ENCODE measurements around the gene ATP13A2. TPM values are rescaled to one million over a fixed set of nuclear protein-coding genes. Genes with fewer than 3 reads are reported as not detected.

The ATP13A2 gene
- total RNA-seq, 1 experiment from 2014 or later, result 48.4 TPM

- ChIA-PET POLR2A (ENCODE audit: unreplicated experiment) (no interaction called here), CTCF (no interaction called here)
- intact Hi-C loops (cut with micrococcal nuclease), result no loop called here
Observed at GRCh38 chr1:16992675-16993074, 19.1 kb downstream of the ATP13A2 start.

GRCh38 chr1:16992102-16992501 lies 19.6 kb downstream of the ATP13A2 start:
- no peak overlapping the region for H3K4me3 ChIP-seq (ENCODE audit: low read length)
- BruUV-seq (replicated peaks), result no TSS peak
- POLR2A ChIA-PET (ENCODE audit: unreplicated experiment), result no interaction called here

More at GRCh38 chr1:16992675-16993074, 19.1 kb downstream of the ATP13A2 start:
- H3K4me1 ChIP-seq (ENCODE audit: insufficient read depth, low read length), result no peaks in the 10 kb centered on the region
- DNase-seq (no peak), ATAC-seq (no peak)
- H3K36me3 ChIP-seq (ENCODE audit: low read depth, low read length), result no peaks in the 10 kb centered on the region
- no peaks in the 10 kb centered on the region for H3K9me2 ChIP-seq (replicated peaks; ENCODE audit: low read length)
- no peak overlapping the region for H3K4me3 ChIP-seq (ENCODE audit: low read length)
- TF ChIP-seq CTCF (conservative IDR thresholded peaks at IDR 0.05; ENCODE audit: low read depth, low read length) (no peak), EZH2 (IDR thresholded peaks at IDR 0.05; ENCODE audit: low read length, unreplicated experiment) (no peak)
- BruUV-seq (replicated peaks), result no TSS peak
- H3K4me2 ChIP-seq (ENCODE audit: low read length), result no peak overlapping the region
- H3K9ac ChIP-seq (ENCODE audit: low read length), result no peak overlapping the region
- no peaks in the 10 kb centered on the region for H3F3A ChIP-seq (ENCODE audit: low read length, unreplicated experiment)
- H3K9me3 ChIP-seq (ENCODE audit: low read length), result no peaks in the 10 kb centered on the region
- H3K79me2 ChIP-seq (ENCODE audit: low read length), result no peaks in the 10 kb centered on the region
- H3K27ac ChIP-seq (ENCODE audit: low read length), result no peak overlapping the region
- H2AFZ ChIP-seq (ENCODE audit: low read length), result no peak overlapping the region
- H4K20me1 ChIP-seq (ENCODE audit: low read length), result no peaks in the 10 kb centered on the region
- H3K27me3 ChIP-seq (ENCODE audit: low read length), result no peaks in the 10 kb centered on the region

GRCh38 chr1:16991571-16991970 lies 20.2 kb downstream of the ATP13A2 start:
- H3K9me2 ChIP-seq (replicated peaks; ENCODE audit: low read length), result no peaks in the 10 kb centered on the region
- H3K79me2 ChIP-seq (ENCODE audit: low read length), result no peaks in the 10 kb centered on the region
- H3K9ac ChIP-seq (ENCODE audit: low read length), result no peak overlapping the region
- no peak overlapping the region for H3K4me2 ChIP-seq (ENCODE audit: low read length)
- no peak overlapping the region for H3K27ac ChIP-seq (ENCODE audit: low read length)
- ChIA-PET CTCF (no interaction called here), POLR2A (ENCODE audit: unreplicated experiment) (no interaction called here)
- H3K9me3 ChIP-seq (ENCODE audit: low read length), result no peaks in the 10 kb centered on the region
- no TSS peak for BruUV-seq (replicated peaks)
- no peak for DNase-seq
- no peak overlapping the region for H2AFZ ChIP-seq (ENCODE audit: low read length)
- no peaks in the 10 kb centered on the region for H3K36me3 ChIP-seq (ENCODE audit: low read depth, low read length)
- no peak for ATAC-seq
- H3F3A ChIP-seq (ENCODE audit: low read length, unreplicated experiment), result no peaks in the 10 kb centered on the region
- H4K20me1 ChIP-seq (ENCODE audit: low read length), result no peaks in the 10 kb centered on the region
- intact Hi-C loops (cut with micrococcal nuclease), result no loop called here
- no peak for TF ChIP-seq EZH2phosphoT487 (IDR thresholded peaks at IDR 0.05; ENCODE audit: borderline replicate concordance, low read length)
- no peak for TF ChIP-seq CTCF (conservative IDR thresholded peaks at IDR 0.05; ENCODE audit: low read depth, low read length)
- TF ChIP-seq EZH2 (IDR thresholded peaks at IDR 0.05; ENCODE audit: low read length, unreplicated experiment), result no peak
- H3K4me3 ChIP-seq (ENCODE audit: low read length), result no peak overlapping the region
- H3K4me1 ChIP-seq (ENCODE audit: insufficient read depth, low read length), result no peaks in the 10 kb centered on the region
- no peaks in the 10 kb centered on the region for H3K27me3 ChIP-seq (ENCODE audit: low read length)

More at GRCh38 chr1:16992102-16992501, 19.6 kb downstream of the ATP13A2 start:
- Histone ChIP-seq H3K9me2 (replicated peaks; ENCODE audit: low read length) (no peaks in the 10 kb centered on the region), H3F3A (ENCODE audit: low read length, unreplicated experiment) (no peaks in the 10 kb centered on the region), H3K9me3 (ENCODE audit: low read length) (no peaks in the 10 kb centered on the region), H3K27ac (ENCODE audit: low read length) (no peak overlapping the region), H3K36me3 (ENCODE audit: low read depth, low read length) (no peaks in the 10 kb centered on the region), H3K9ac (ENCODE audit: low read length) (no peak overlapping the region), H3K79me2 (ENCODE audit: low read length) (no peaks in the 10 kb centered on the region), H4K20me1 (ENCODE audit: low read length) (no peaks in the 10 kb centered on the region), H2AFZ (ENCODE audit: low read length) (no peak overlapping the region), H3K27me3 (ENCODE audit: low read length) (no peaks in the 10 kb centered on the region), H3K4me2 (ENCODE audit: low read length) (no peak overlapping the region), H3K4me1 (ENCODE audit: insufficient read depth, low read length) (no peaks in the 10 kb centered on the region)
- CTCF ChIA-PET, result no interaction called here
- intact Hi-C loops (cut with micrococcal nuclease), result no loop called here
- no peak for ATAC-seq
- DNase-seq, result no peak
- TF ChIP-seq CTCF (conservative IDR thresholded peaks at IDR 0.05; ENCODE audit: low read depth, low read length), result no peak
- no peak for TF ChIP-seq EZH2 (IDR thresholded peaks at IDR 0.05; ENCODE audit: low read length, unreplicated experiment)
- TF ChIP-seq EZH2phosphoT487 (IDR thresholded peaks at IDR 0.05; ENCODE audit: borderline replicate concordance, low read length), result no peak
